ENCODE data around the gene NFKBIE. TPM values are rescaled to one million over a fixed set of nuclear protein-coding genes. Genes with fewer than 3 reads are reported as not detected.
A peak's percentile ranks its signal among the peaks of the same experiment; 100 is the strongest.

The NFKBIE gene
- total RNA-seq, 1 donor = 4.7 TPM

DNA sequence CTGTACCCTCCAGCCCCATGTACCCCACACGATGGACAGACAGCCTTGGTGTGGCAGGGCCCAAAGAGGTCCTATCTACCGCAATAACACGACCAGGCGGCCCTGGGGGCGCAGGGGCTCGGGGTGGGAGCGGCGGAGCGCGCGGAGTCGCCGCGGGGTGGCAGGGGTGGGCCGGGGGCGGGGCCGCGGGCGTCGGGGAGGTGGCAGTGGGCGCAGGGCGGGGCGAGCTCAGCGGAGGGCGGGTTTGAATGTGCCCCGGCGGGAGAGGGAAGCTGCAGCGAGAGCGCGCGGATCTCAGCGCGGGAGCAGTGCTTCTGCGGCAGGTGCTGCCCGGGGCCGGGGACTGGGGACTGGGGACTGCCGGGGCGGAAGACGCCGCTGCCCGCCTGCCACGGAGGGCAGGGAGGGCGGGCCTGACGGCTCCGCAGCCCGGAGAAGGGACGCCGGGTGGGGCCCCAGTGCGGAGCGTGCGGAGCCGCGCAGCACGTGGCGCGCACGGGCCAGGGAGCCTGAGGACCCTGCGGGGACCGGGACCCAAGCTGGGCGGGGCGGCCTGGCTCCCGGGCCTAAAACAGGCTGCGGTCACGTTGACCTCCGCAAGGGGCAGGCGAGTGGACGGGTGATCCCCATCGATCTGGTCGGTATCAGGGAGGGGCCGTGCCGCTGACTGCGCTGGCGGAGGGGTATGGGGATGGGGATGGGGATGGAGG is 41.9 kb downstream of the NFKBIE start, which contains the start of gene SLC29A1:
SLC29A1 (plus strand) TSS at position 277 of the 710 bp plus-strand sequence. CDS start 3,719 bp downstream, outside the sequence.
- Histone ChIP-seq H3K4me2 (ENCODE audit: insufficient read depth, low read length) (peak within 1 kb of the TSS; percentile 94), H3K4me3 (ENCODE audit: insufficient read depth, low read length) (peak within 1 kb of the TSS; percentile 72), H3K36me3 (ENCODE audit: insufficient read depth, low read length) (no peaks in the 10 kb centered on the region), H3K9me3 (ENCODE audit: low read depth, low read length) (no peaks in the 10 kb centered on the region), H4K20me1 (ENCODE audit: insufficient read depth, low read length) (no peaks in the 10 kb centered on the region), H3K27ac (ENCODE audit: low read depth, low read length) (no peak within 1 kb of the TSS), H2AFZ (ENCODE audit: low read length) (peak within 1 kb of the TSS; percentile 85), H3K79me2 (ENCODE audit: insufficient read depth, low read length) (peaks cover 20% of the 10 kb centered on the region), H3K4me1 (ENCODE audit: insufficient read depth, low read length) (peaks cover 37% of the 10 kb centered on the region), H3K27me3 (ENCODE audit: insufficient read depth, low read length) (no peaks in the 10 kb centered on the region)
- TF ChIP-seq, protein P1, sequence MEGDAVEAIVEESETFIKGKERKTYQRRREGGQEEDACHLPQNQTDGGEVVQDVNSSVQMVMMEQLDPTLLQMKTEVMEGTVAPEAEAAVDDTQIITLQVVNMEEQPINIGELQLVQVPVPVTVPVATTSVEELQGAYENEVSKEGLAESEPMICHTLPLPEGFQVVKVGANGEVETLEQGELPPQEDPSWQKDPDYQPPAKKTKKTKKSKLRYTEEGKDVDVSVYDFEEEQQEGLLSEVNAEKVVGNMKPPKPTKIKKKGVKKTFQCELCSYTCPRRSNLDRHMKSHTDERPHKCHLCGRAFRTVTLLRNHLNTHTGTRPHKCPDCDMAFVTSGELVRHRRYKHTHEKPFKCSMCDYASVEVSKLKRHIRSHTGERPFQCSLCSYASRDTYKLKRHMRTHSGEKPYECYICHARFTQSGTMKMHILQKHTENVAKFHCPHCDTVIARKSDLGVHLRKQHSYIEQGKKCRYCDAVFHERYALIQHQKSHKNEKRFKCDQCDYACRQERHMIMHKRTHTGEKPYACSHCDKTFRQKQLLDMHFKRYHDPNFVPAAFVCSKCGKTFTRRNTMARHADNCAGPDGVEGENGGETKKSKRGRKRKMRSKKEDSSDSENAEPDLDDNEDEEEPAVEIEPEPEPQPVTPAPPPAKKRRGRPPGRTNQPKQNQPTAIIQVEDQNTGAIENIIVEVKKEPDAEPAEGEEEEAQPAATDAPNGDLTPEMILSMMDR (IDR thresholded peaks at IDR 0.05; ENCODE audit: extremely low read depth, low read depth, low read length) = peak; percentile 12
- peak; percentile 98 for DNase-seq (ENCODE audit: insufficient read length, low spot score, missing footprints)

DNA sequence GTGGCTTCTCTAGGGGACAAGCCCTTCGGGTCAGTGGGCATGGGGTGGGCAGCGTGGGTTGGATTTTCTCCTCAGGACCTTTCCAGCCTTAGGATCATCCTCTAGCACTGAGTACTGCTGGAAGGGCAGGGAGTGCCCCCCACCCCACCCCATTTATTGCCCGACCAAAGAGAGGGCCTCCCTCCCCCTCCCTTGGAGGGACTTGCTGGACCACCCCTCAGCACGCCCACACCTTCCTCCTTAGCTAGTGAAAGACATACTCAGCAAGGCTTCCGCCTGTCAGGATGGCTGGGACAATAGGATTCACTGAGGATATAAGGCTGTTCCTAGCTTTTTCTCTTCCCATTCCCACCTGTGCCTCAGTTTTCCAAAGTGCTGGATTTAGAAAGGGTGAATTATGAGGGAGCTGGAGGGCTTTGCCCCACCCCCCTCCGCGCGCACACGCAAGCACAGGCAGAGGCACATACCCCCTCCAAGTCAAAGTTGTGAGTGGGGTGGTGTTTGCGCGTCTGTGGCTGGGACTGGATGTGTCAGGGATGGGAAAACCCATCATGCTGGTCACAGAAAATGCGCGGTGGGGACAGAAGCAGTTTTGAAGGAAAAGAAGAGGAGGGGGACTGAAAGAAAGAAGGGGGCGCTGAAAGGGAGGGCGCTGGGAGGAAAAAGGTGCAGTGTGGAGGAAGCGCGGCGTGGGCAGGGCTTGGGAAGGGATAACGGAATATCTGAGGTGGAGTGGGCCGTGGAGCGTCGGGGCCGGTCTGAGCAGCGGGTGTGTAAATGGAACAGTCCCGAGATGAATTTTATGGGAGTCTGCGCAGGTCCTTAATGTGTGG is 42.6 kb downstream of the NFKBIE start:
- H3K4me1 ChIP-seq (ENCODE audit: insufficient read depth, low read length) = peaks cover 37% of the 10 kb centered on the region
- no peaks in the 10 kb centered on the region for H3K9me3 ChIP-seq (ENCODE audit: low read depth, low read length)
- peak overlapping the region; percentile 94 for H3K4me2 ChIP-seq (ENCODE audit: insufficient read depth, low read length)
- no peaks in the 10 kb centered on the region for H4K20me1 ChIP-seq (ENCODE audit: insufficient read depth, low read length)
- no peaks in the 10 kb centered on the region for H3K27me3 ChIP-seq (ENCODE audit: insufficient read depth, low read length)
- DNase-seq (ENCODE audit: insufficient read length, low spot score, missing footprints) = no peak
- H3K79me2 ChIP-seq (ENCODE audit: insufficient read depth, low read length) = peaks cover 20% of the 10 kb centered on the region
- peak overlapping the region; percentile 72 for H3K4me3 ChIP-seq (ENCODE audit: insufficient read depth, low read length)
- H2AFZ ChIP-seq (ENCODE audit: low read length) = peak overlapping the region; percentile 85
- H3K36me3 ChIP-seq (ENCODE audit: insufficient read depth, low read length) = no peaks in the 10 kb centered on the region
- no peak overlapping the region for H3K27ac ChIP-seq (ENCODE audit: low read depth, low read length)
- TF ChIP-seq, protein P1 (IDR thresholded peaks at IDR 0.05; ENCODE audit: extremely low read depth, low read depth, low read length) = no peak

DNA sequence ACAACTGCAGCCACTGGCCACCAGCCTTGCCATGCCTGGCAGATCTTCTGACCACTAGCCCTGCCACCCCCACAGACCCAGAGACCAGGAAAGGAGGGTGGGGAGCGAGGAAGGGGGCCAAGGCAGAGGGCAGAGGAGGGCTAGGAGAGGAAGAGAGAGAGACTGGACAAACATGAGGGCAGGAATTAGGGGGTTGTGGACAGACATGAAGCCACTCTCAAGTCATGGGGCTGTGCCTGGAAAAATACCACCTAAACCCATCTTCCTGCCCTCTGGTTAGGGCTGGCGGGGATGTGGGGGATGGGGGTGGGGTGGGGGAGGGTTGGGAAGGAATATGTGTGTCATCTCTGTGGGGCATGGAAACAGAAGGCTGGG is 43.4 kb downstream of the NFKBIE start:
- Histone ChIP-seq H2AFZ (ENCODE audit: low read length) (peak overlapping the region; percentile 35), H3K4me3 (ENCODE audit: insufficient read depth, low read length) (peak overlapping the region; percentile 47), H3K27ac (ENCODE audit: low read depth, low read length) (no peak overlapping the region), H3K36me3 (ENCODE audit: insufficient read depth, low read length) (no peaks in the 10 kb centered on the region), H3K4me2 (ENCODE audit: insufficient read depth, low read length) (peak overlapping the region; percentile 64), H3K9me3 (ENCODE audit: low read depth, low read length) (no peaks in the 10 kb centered on the region), H3K27me3 (ENCODE audit: insufficient read depth, low read length) (no peaks in the 10 kb centered on the region), H4K20me1 (ENCODE audit: insufficient read depth, low read length) (no peaks in the 10 kb centered on the region), H3K4me1 (ENCODE audit: insufficient read depth, low read length) (peaks cover 42% of the 10 kb centered on the region), H3K79me2 (ENCODE audit: insufficient read depth, low read length) (peaks cover 20% of the 10 kb centered on the region)
- TF ChIP-seq, protein P1 (IDR thresholded peaks at IDR 0.05; ENCODE audit: extremely low read depth, low read depth, low read length) = no peak
- DNase-seq (ENCODE audit: insufficient read length, low spot score, missing footprints) = peak; percentile 88

Data from osteoblast (primary cell).